Mammary epithelial cell (primary cell): Measurements from ENCODE around the gene N4BP2L1.

Source experiments
- EZH2 ChIP-seq: IDR thresholded peaks from 2 replicates; pipeline ENCODE4 v1.6.1; 2012; ENCODE audit warnings: low read length, inconsistent platforms, borderline replicate concordance
- TF ChIP-seq, protein P1 (sequence below), 2 donors: IDR thresholded peaks in 1 of 2; conservative IDR thresholded peaks in 1 of 2; 2 replicates each; pipeline ENCODE4 v1.5.1; 2011 to 2012; ENCODE audit warnings: inconsistent platforms in 2 of 2, low read length in 2 of 2, mild to moderate bottlenecking in 2 of 2, control low read depth in 1 of 2, low read depth in 1 of 2; ENCODE audit not compliant: insufficient read depth in 1 of 2; ENCODE audit errors: extremely low read depth in 1 of 2

GRCh38 chr13:32473650-32474049 is 45.7 kb upstream of the N4BP2L1 start:
- TF ChIP-seq, protein P1, sequence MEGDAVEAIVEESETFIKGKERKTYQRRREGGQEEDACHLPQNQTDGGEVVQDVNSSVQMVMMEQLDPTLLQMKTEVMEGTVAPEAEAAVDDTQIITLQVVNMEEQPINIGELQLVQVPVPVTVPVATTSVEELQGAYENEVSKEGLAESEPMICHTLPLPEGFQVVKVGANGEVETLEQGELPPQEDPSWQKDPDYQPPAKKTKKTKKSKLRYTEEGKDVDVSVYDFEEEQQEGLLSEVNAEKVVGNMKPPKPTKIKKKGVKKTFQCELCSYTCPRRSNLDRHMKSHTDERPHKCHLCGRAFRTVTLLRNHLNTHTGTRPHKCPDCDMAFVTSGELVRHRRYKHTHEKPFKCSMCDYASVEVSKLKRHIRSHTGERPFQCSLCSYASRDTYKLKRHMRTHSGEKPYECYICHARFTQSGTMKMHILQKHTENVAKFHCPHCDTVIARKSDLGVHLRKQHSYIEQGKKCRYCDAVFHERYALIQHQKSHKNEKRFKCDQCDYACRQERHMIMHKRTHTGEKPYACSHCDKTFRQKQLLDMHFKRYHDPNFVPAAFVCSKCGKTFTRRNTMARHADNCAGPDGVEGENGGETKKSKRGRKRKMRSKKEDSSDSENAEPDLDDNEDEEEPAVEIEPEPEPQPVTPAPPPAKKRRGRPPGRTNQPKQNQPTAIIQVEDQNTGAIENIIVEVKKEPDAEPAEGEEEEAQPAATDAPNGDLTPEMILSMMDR (conservative IDR thresholded peaks at IDR 0.05 in 1 of 2, IDR thresholded peaks at IDR 0.05 in 1 of 2; ENCODE audit: extremely low read depth in 1 of 2, insufficient read depth in 1 of 2, low read depth in 1 of 2, low read length in 2 of 2) = no peak
- TF ChIP-seq EZH2 = no peak
